ENCODE results near the gene ITPR2. TPM values are rescaled to one million over a fixed set of nuclear protein-coding genes. Genes with fewer than 3 reads are reported as not detected.

ITPR2 gene
- total RNA-seq (10 to 100 TPM; 28.8 to 29.9 TPM), total RNA-seq (48.6 to 329 (median 117) reads per million in 172 experiments)
- polyA plus RNA-seq (2013, experiment 1 of 2), result 14.0 TPM
- polyA plus RNA-seq (2013, experiment 2 of 2), result 16.3 TPM

DNA sequence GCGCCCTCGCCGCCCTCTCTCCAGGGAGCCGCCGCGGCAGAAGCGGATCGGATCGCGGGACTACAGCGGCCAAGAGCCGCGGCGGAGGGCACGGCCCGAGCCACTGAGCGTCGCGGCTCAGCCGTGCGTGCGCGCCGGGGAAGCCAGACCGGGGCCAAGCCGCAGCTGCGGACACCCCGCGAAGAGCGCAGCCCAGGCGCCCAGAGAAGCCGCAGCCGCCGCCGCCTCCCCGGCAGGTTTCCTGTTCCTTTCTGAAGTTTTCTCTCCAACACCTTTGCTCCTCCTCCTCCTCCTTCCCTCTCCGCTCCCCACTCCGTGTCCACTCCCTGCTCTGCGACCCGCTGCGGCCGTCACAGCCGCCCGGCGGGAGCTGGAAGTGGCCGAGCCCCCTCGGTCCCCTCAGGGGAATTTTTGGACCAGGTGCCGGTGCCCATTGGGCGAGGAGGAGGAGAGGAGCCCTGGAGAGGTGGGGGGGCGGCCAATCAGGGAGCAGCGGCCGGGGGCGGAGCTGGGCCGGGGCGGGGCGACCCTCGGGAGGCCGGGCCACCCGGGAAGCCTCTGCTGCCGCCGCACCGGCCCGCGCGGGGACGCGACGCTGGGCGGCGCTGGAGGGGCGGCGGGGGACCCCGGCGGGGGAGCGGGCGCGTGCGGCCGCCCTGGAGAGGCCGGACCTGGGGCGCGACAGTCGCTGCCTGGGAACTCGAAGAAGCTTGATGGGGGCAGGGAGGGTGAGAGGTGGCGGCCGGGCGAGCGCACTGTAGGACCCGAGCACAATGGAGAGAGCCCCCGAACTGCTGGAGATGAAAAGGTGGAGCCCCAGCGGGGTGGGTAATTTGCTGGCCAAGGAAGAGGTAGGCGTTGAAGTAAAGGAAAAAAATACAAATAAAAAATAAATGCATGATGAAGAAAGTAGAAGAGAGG lies at the start of gene ITPR2:
TSS of gene ITPR2 (minus strand) at position 373 of the 921 bp plus-strand sequence. CDS start 413 bp downstream, outside the sequence.
- Histone ChIP-seq H3K4me3 (ENCODE audit: low read length) (peak within 1 kb of the TSS; percentile 82), H3K27me3 (ENCODE audit: control insufficient read depth in 1 of 2, insufficient read depth in 2 of 2, low read length in 2 of 2) (no peaks in the 10 kb centered on the region), H3K9me3 (ENCODE audit: control insufficient read depth in 1 of 2, insufficient read depth in 1 of 2, low read length in 2 of 2) (no peaks in the 10 kb centered on the region), H3K36me3 (ENCODE audit: insufficient read depth, low read length) (no peaks in the 10 kb centered on the region), H3K4me1 (ENCODE audit: insufficient read depth, low read length) (peaks cover 26% of the 10 kb centered on the region), H3K27ac (ENCODE audit: low read depth in 1 of 2, low read length in 2 of 2) (peak within 1 kb of the TSS; percentile 89 to 92)
- Mint-ChIP-seq H3K27ac (peak within 1 kb of the TSS; percentile 96), H3K4me1 (ENCODE audit: low read depth) (peaks cover 47% of the 10 kb centered on the region), H3K27me3 (no peaks in the 10 kb centered on the region), H3K9me3 (no peaks in the 10 kb centered on the region), H3K4me3 (peak within 1 kb of the TSS; percentile 98), H3K36me3 (ENCODE audit: low read depth) (peaks cover 9% of the 10 kb centered on the region)
- ATAC-seq (ENCODE audit: poor library complexity) (peak; percentile 90), DNase-seq (peak; percentile 80 to 96 (median 92))
- CTCF ChIA-PET, result interaction anchor here (0.9 to 2.9 kb wide), 13 partner anchors 10 to 988 kb away, joined by 3 to 19 read pairs (median 5); partner anchors contain the start of genes MED21 and TM7SF3
- intact Hi-C loops (cut with DNase I, micrococcal nuclease), result loop anchor here in 1 of 2 experiments (2.0 to 10.0 kb wide), 5 partner anchors 104 to 718 kb away; partner anchors contain the start of genes INTS13, PPFIBP1 and TM7SF3
- POLR2A ChIA-PET, result interaction anchor here (0.7 to 4.7 kb wide), 29 partner anchors 8 to 1782 kb away, joined by 3 to 52 read pairs (median 4); partner anchors contain the start of genes CCDC91, DNAI7, ETFRF1 and INTS13
- TF ChIP-seq, protein P1, sequence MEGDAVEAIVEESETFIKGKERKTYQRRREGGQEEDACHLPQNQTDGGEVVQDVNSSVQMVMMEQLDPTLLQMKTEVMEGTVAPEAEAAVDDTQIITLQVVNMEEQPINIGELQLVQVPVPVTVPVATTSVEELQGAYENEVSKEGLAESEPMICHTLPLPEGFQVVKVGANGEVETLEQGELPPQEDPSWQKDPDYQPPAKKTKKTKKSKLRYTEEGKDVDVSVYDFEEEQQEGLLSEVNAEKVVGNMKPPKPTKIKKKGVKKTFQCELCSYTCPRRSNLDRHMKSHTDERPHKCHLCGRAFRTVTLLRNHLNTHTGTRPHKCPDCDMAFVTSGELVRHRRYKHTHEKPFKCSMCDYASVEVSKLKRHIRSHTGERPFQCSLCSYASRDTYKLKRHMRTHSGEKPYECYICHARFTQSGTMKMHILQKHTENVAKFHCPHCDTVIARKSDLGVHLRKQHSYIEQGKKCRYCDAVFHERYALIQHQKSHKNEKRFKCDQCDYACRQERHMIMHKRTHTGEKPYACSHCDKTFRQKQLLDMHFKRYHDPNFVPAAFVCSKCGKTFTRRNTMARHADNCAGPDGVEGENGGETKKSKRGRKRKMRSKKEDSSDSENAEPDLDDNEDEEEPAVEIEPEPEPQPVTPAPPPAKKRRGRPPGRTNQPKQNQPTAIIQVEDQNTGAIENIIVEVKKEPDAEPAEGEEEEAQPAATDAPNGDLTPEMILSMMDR (IDR thresholded peaks at IDR 0.05), result peak; percentile 12

DNA sequence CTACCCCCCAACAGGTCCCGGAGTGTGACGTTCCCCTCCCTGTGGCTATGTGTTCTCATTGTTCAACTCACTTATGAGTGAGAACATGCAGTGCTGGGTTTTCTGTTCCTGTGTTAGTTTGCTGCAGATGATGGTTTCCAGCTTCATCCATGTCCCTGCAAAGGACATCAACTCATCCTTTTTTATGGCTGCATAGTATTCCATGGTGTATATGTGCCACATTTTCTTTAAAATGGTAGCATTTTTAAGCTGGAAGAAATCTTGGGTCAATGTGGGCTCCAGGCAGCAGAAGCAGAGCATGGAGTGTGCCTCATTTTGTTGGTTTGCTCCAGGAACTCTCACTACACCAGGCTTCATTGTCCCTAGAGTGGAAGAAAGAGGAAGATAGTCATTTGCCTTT lies 47.6 kb upstream of the ITPR2 start:
- ChIA-PET POLR2A (no interaction called here), CTCF (interaction anchor here (0.6 kb wide), 1 partner anchor 73 kb away, joined by 3 read pairs; no protein-coding TSS in a partner anchor)
- no peak overlapping the region for H3K4me3 ChIP-seq (ENCODE audit: low read length)
- H3K36me3 Mint-ChIP-seq (ENCODE audit: low read depth), result no peaks in the 10 kb centered on the region
- H3K9me3 ChIP-seq (ENCODE audit: control insufficient read depth in 1 of 2, insufficient read depth in 1 of 2, low read length in 2 of 2), result no peaks in the 10 kb centered on the region
- intact Hi-C loops (cut with DNase I, micrococcal nuclease), result loop anchor here in 1 of 2 experiments (10.0 kb wide), 1 partner anchor 786 kb away; no protein-coding TSS in a partner anchor
- H3K4me3 Mint-ChIP-seq, result no peak overlapping the region
- H3K27ac Mint-ChIP-seq, result no peak overlapping the region
- no peaks in the 10 kb centered on the region for H3K9me3 Mint-ChIP-seq
- H3K36me3 ChIP-seq (ENCODE audit: insufficient read depth, low read length), result no peaks in the 10 kb centered on the region
- ATAC-seq (ENCODE audit: poor library complexity) (no peak), DNase-seq (no peak)
- peaks cover 9% of the 10 kb centered on the region for H3K4me1 ChIP-seq (ENCODE audit: insufficient read depth, low read length)
- no peaks in the 10 kb centered on the region for H3K27me3 ChIP-seq (ENCODE audit: control insufficient read depth in 1 of 2, insufficient read depth in 2 of 2, low read length in 2 of 2)
- TF ChIP-seq, protein P1 (IDR thresholded peaks at IDR 0.05), result no peak
- peaks cover 7% of the 10 kb centered on the region for H3K4me1 Mint-ChIP-seq (ENCODE audit: low read depth)
- H3K27me3 Mint-ChIP-seq, result peaks cover 9% of the 10 kb centered on the region
- H3K27ac ChIP-seq (ENCODE audit: low read depth in 1 of 2, low read length in 2 of 2), result no peak overlapping the region

DNA sequence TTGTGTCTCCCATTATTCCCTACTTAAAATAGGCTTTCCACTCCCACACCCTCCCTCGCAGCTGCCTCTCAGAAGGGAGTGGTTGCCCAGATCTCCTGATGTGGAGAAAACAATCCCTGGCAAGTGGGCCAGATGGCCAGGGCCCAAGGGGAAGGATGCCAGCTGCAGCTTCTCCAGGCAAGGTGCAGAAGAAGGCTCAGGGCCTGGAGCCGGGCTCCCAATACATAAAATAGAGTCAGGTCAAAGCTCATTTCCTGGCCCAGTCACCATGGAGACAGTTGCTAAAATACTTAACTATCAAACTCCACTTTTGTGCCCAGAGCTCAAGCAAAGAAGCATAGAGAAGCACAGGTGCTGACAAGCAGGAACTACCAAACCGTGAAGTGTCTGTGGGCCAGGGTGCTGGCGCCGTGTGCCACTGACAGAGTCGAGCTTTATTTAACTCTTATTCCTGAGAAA lies 45.7 kb upstream of the ITPR2 start:
- Mint-ChIP-seq H3K36me3 (ENCODE audit: low read depth) (no peaks in the 10 kb centered on the region), H3K27ac (no peak overlapping the region), H3K4me3 (no peak overlapping the region), H3K4me1 (ENCODE audit: low read depth) (no peaks in the 10 kb centered on the region), H3K27me3 (peaks cover 4% of the 10 kb centered on the region), H3K9me3 (no peaks in the 10 kb centered on the region)
- Histone ChIP-seq H3K27me3 (ENCODE audit: control insufficient read depth in 1 of 2, insufficient read depth in 2 of 2, low read length in 2 of 2) (no peaks in the 10 kb centered on the region), H3K27ac (ENCODE audit: low read depth in 1 of 2, low read length in 2 of 2) (no peak overlapping the region), H3K4me1 (ENCODE audit: insufficient read depth, low read length) (no peaks in the 10 kb centered on the region), H3K4me3 (ENCODE audit: low read length) (no peak overlapping the region), H3K36me3 (ENCODE audit: insufficient read depth, low read length) (no peaks in the 10 kb centered on the region), H3K9me3 (ENCODE audit: control insufficient read depth in 1 of 2, insufficient read depth in 1 of 2, low read length in 2 of 2) (no peaks in the 10 kb centered on the region)
- ChIA-PET POLR2A (interaction anchor here (0.7 to 1.4 kb wide), 2 partner anchors 11 to 46 kb away, joined by 4 read pairs; partner anchors contain the start of gene ITPR2), CTCF (no interaction called here)
- TF ChIP-seq, protein P1 (IDR thresholded peaks at IDR 0.05), result no peak
- intact Hi-C loops (cut with DNase I, micrococcal nuclease), result no loop called here
- DNase-seq (no peak), ATAC-seq (ENCODE audit: poor library complexity) (no peak)
